ENCODE results near the gene ATOH8.

Gene ATOH8

DNA sequence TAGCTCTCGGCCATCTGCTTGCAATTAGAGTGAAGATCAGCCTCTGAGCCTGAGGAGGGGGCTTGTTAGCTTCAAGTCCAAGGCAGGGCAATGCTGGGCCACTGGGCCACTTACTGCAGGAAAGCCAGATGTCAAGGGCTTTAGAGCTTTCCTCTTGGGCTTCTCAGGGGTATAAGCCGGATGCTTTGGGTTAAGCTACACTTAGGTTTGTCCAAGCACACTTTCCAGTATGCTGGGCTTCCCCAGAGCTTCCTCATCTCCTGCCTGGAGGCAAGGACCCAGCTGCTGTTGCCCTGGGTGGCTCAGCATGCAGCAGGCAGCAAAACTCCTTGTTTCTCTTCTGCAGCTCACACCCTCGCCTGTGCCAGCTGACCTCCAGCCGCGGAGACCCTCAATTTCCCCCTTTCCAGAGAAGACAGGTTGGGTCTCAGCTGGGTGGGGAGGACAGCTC is 29.0 kb upstream of the ATOH8 start:
- H3K9ac ChIP-seq, result no peak overlapping the region
- H3K4me1 ChIP-seq (ENCODE audit: low read depth, poor library complexity, severe bottlenecking), result no peaks in the 10 kb centered on the region
- no peaks in the 10 kb centered on the region for H3K36me3 ChIP-seq (ENCODE audit: insufficient read depth)
- no peaks in the 10 kb centered on the region for H4K20me1 ChIP-seq (ENCODE audit: insufficient read depth)
- no peak for TF ChIP-seq CTCF (conservative IDR thresholded peaks at IDR 0.05; ENCODE audit: low read depth, low read length)
- H2AFZ ChIP-seq (ENCODE audit: low read depth), result no peak overlapping the region
- no peak overlapping the region for H3K4me2 ChIP-seq
- no peaks in the 10 kb centered on the region; the same call in 1 of the 2 replicates for H3K27me3 ChIP-seq (ENCODE audit: insufficient read depth, low read depth)
- no peak overlapping the region for H3K27ac ChIP-seq
- H3K79me2 ChIP-seq (ENCODE audit: insufficient read depth, low read depth), result no peaks in the 10 kb centered on the region
- H3K4me3 ChIP-seq (IDR thresholded peaks at IDR 0.05; ENCODE audit: insufficient read depth, low read depth, low read length), result no peak overlapping the region

DNA sequence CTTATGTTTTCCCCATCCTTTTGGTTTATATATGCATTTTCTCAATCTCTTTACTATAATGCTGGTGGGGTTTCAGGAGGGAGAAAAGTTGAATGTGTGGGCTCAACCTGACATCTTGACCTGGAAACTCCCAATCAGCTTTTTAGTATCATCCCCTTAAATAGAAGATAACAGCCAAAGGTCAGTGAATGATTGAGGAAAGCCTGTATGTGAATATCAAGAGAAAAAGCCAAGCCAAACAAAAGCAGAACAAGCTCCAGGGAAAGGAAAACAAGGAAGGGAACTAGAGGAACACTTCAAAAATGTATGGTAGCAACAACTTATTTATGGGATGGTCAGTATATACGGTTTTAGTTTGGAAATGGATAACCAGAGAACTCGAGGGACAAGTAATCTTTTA is 28.3 kb upstream of the ATOH8 start:
- Histone ChIP-seq H4K20me1 (ENCODE audit: insufficient read depth) (no peaks in the 10 kb centered on the region), H3K36me3 (ENCODE audit: insufficient read depth) (no peaks in the 10 kb centered on the region), H3K4me1 (ENCODE audit: low read depth, poor library complexity, severe bottlenecking) (no peaks in the 10 kb centered on the region), H2AFZ (ENCODE audit: low read depth) (no peak overlapping the region), H3K79me2 (ENCODE audit: insufficient read depth, low read depth) (no peaks in the 10 kb centered on the region), H3K9ac (no peak overlapping the region), H3K27me3 (ENCODE audit: insufficient read depth, low read depth) (no peaks in the 10 kb centered on the region; the same call in 1 of the 2 replicates), H3K4me3 (IDR thresholded peaks at IDR 0.05; ENCODE audit: insufficient read depth, low read depth, low read length) (no peak overlapping the region), H3K4me2 (no peak overlapping the region), H3K27ac (no peak overlapping the region)
- TF ChIP-seq CTCF (conservative IDR thresholded peaks at IDR 0.05; ENCODE audit: low read depth, low read length), result no peak

GRCh38 chr2:85727798-85728197 is 26.0 kb upstream of the ATOH8 start:
- no peak overlapping the region for H2AFZ ChIP-seq (ENCODE audit: low read depth)
- no peak overlapping the region for H3K27ac ChIP-seq
- no peaks in the 10 kb centered on the region for H3K36me3 ChIP-seq (ENCODE audit: insufficient read depth)
- no peaks in the 10 kb centered on the region; the same call in 1 of the 2 replicates for H3K27me3 ChIP-seq (ENCODE audit: insufficient read depth, low read depth)
- H3K4me2 ChIP-seq, result no peak overlapping the region
- no peaks in the 10 kb centered on the region for H4K20me1 ChIP-seq (ENCODE audit: insufficient read depth)
- H3K4me3 ChIP-seq (IDR thresholded peaks at IDR 0.05; ENCODE audit: insufficient read depth, low read depth, low read length), result no peak overlapping the region
- no peak overlapping the region for H3K9ac ChIP-seq
- H3K79me2 ChIP-seq (ENCODE audit: insufficient read depth, low read depth), result no peaks in the 10 kb centered on the region
- no peaks in the 10 kb centered on the region for H3K4me1 ChIP-seq (ENCODE audit: low read depth, poor library complexity, severe bottlenecking)
- no peak for TF ChIP-seq CTCF (conservative IDR thresholded peaks at IDR 0.05; ENCODE audit: low read depth, low read length)

DNA sequence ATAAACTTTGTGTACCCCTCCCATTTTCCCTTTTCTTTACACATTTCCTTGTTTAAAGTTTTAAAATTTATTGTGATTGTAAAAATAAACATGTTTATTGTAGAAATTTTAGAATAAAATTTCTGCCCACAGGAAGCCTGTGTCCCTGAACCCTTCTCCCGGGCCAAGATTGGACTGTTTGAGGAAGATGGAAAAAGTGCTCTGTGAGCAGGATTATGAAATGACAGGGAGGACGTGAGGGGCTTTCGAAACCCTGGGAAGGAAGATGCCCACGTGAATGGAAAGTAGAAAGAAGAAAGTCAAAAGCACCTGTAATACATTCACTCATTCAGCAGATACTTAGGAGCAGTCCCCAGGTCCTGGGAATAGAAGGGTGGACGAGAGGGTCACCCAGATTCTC is 25.4 kb upstream of the ATOH8 start:
- Histone ChIP-seq H2AFZ (ENCODE audit: low read depth) (no peak overlapping the region), H3K27ac (no peak overlapping the region), H4K20me1 (ENCODE audit: insufficient read depth) (no peaks in the 10 kb centered on the region), H3K36me3 (ENCODE audit: insufficient read depth) (no peaks in the 10 kb centered on the region), H3K4me2 (no peak overlapping the region), H3K4me1 (ENCODE audit: low read depth, poor library complexity, severe bottlenecking) (no peaks in the 10 kb centered on the region), H3K9ac (no peak overlapping the region), H3K79me2 (ENCODE audit: insufficient read depth, low read depth) (no peaks in the 10 kb centered on the region), H3K4me3 (IDR thresholded peaks at IDR 0.05; ENCODE audit: insufficient read depth, low read depth, low read length) (no peak overlapping the region), H3K27me3 (ENCODE audit: insufficient read depth, low read depth) (no peaks in the 10 kb centered on the region; the same call in 1 of the 2 replicates)
- no peak for TF ChIP-seq CTCF (conservative IDR thresholded peaks at IDR 0.05; ENCODE audit: low read depth, low read length)

All from KMS-11 (cell line).